Common myeloid progenitor, CD34-positive (primary cell): ENCODE results near the gene ARRB1.

Experiments used
- CTCF ChIA-PET: fragments of 350-600 bp; sonication (Branson Sonifier 250); formaldehyde crosslinking; loops from one replicate; lab custom pipeline; 2021; ENCODE audit warnings: antibody characterized with exemption; lab: Charles Lee
- POLR2A ChIA-PET: fragments of 350-600 bp; sonication (Branson Sonifier 250); formaldehyde crosslinking; loops from one replicate; lab custom pipeline; 2021; ENCODE audit warnings: antibody characterized with exemption; lab: Charles Lee
- DNase-seq, 3 donors: peaks; one replicate each; pipeline versions ENCODE4 v3.0.0 to v3.0.0-alpha.2; 2013
- H3K27ac ChIP-seq, 2 experiments: 1 replicate in 1 of 2; 2 replicates in 1 of 2; pipeline ENCODE4 v1.7.0; 2013; ENCODE audit warnings: inconsistent platforms in 2 of 2, low read length in 2 of 2, mild to moderate bottlenecking in 2 of 2, low read depth in 1 of 2, moderate library complexity in 1 of 2; ENCODE audit not compliant: severe bottlenecking in 2 of 2, insufficient read depth in 1 of 2, poor library complexity in 1 of 2
- H3K27me3 ChIP-seq, 5 experiments: replicated peaks in 2 of 5; 1 replicate in 3 of 5; 2 replicates in 2 of 5; pipeline versions ENCODE4 v1.6.1 to v1.7.0; 2013; ENCODE audit warnings: low read length in 4 of 5, mild to moderate bottlenecking in 2 of 5, moderate library complexity in 2 of 5, inconsistent platforms in 1 of 5; ENCODE audit not compliant: insufficient read depth in 5 of 5, control insufficient read depth in 4 of 5
- H3K36me3 ChIP-seq, 4 experiments: 1 replicate in 2 of 4; 2 replicates in 2 of 4; pipeline versions ENCODE4 v1.6.1 to v1.7.0; 2013; ENCODE audit warnings: low read length in 3 of 4, control low read depth in 1 of 4, mild to moderate bottlenecking in 1 of 4; ENCODE audit not compliant: control insufficient read depth in 4 of 4, insufficient read depth in 4 of 4
- H3K4me1 ChIP-seq, 4 experiments: 1 replicate in 3 of 4; 2 replicates in 1 of 4; pipeline versions ENCODE4 v1.6.1 to v1.7.1; 2013; ENCODE audit warnings: low read length in 3 of 4, mild to moderate bottlenecking in 3 of 4, control low read depth in 1 of 4, inconsistent platforms in 1 of 4, moderate library complexity in 1 of 4; ENCODE audit not compliant: control insufficient read depth in 4 of 4, insufficient read depth in 4 of 4; ENCODE audit errors: control extremely low read depth in 1 of 4
- H3K4me3 ChIP-seq, 7 experiments: 1 replicate in 4 of 7; 2 replicates in 3 of 7; pipeline versions ENCODE4 v1.5.1 to v1.7.0; 2013; ENCODE audit warnings: mild to moderate bottlenecking in 7 of 7, low read length in 6 of 7, moderate library complexity in 6 of 7, inconsistent platforms in 2 of 7, low read depth in 2 of 7, control low read depth in 1 of 7; ENCODE audit not compliant: insufficient read depth in 4 of 7, control insufficient read depth in 1 of 7; ENCODE audit errors: extremely low read depth in 1 of 7
- H3K9me3 ChIP-seq, 5 experiments: 1 replicate in 4 of 5; 2 replicates in 1 of 5; pipeline versions ENCODE4 v1.6.1 to v1.7.1; 2013; ENCODE audit warnings: low read length in 4 of 5, mild to moderate bottlenecking in 2 of 5, inconsistent platforms in 1 of 5, low read depth in 1 of 5, moderate library complexity in 1 of 5; ENCODE audit not compliant: control insufficient read depth in 4 of 5, insufficient read depth in 2 of 5; ENCODE audit errors: control extremely low read depth in 1 of 5
- WGBS: methylation state at CpG from one replicate; pipeline ENCODE4 v1.1.5; 2013; ENCODE audit not compliant: insufficient coverage; 5-methylcytosine and 5-hydroxymethylcytosine counted together

Gene ARRB1

DNA sequence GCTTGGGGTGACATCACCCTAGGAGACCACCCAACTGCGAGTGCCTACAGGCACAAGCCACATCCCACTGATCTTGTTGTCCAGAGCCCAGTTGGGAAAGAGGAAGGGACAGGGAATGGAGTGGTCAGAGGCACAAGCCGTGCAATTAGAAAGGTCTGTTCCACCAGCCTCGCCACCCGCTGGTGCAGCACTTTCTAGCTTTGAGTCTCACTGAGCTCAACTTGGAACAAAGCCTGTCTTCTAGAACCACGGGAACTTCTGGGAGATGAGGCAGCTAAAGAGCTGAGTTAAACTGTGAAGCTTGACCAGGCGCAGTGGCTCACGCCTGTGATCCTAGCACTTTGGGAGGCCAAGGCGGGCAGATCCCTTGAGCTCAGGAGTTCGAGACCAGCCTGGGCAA, 81.6 kb downstream of the ARRB1 start:
- 97% methylated on average over 6 of the region's 9 CpGs for WGBS
- POLR2A ChIA-PET: no interaction called here
- no peak overlapping the region for H3K4me3 ChIP-seq
- CTCF ChIA-PET: interaction anchor here (1.5 to 4.6 kb wide), 8 partner anchors 9 to 128 kb away, joined by 4 to 40 read pairs (median 10); no protein-coding TSS in a partner anchor
- no peaks in the 10 kb centered on the region for H3K27me3 ChIP-seq
- no peak overlapping the region for H3K27ac ChIP-seq
- peaks cover 0 to 35% (median 23%) of the 10 kb centered on the region in 4 experiments for H3K4me1 ChIP-seq
- H3K36me3 ChIP-seq: peaks cover 7 to 87% (median 53%) of the 10 kb centered on the region in 4 experiments
- DNase-seq: no peak
- H3K9me3 ChIP-seq: no peaks in the 10 kb centered on the region

- no peaks in the 10 kb centered on the region for H3K9me3 ChIP-seq
- 100% methylated on average over 2 of the region's 4 CpGs for WGBS
- ChIA-PET POLR2A (no interaction called here), CTCF (interaction anchor here (0.6 to 4.2 kb wide), 5 partner anchors 8 to 72 kb away, joined by 3 to 15 read pairs (median 7); no protein-coding TSS in a partner anchor)
- H3K4me3 ChIP-seq: no peak overlapping the region
- H3K36me3 ChIP-seq: peaks cover 7 to 88% (median 56%) of the 10 kb centered on the region in 4 experiments
- no peaks in the 10 kb centered on the region for H3K27me3 ChIP-seq
- no peak overlapping the region for H3K27ac ChIP-seq
- H3K4me1 ChIP-seq: peaks cover 0 to 32% (median 25%) of the 10 kb centered on the region in 4 experiments
- DNase-seq: no peak
These were observed 82.1 kb downstream of the ARRB1 start for GRCh38 chr11:75269367-75269660.

GRCh38 chr11:75268626-75269366, 82.7 kb downstream of the ARRB1 start:
- no peak overlapping the region for H3K27ac ChIP-seq

DNA sequence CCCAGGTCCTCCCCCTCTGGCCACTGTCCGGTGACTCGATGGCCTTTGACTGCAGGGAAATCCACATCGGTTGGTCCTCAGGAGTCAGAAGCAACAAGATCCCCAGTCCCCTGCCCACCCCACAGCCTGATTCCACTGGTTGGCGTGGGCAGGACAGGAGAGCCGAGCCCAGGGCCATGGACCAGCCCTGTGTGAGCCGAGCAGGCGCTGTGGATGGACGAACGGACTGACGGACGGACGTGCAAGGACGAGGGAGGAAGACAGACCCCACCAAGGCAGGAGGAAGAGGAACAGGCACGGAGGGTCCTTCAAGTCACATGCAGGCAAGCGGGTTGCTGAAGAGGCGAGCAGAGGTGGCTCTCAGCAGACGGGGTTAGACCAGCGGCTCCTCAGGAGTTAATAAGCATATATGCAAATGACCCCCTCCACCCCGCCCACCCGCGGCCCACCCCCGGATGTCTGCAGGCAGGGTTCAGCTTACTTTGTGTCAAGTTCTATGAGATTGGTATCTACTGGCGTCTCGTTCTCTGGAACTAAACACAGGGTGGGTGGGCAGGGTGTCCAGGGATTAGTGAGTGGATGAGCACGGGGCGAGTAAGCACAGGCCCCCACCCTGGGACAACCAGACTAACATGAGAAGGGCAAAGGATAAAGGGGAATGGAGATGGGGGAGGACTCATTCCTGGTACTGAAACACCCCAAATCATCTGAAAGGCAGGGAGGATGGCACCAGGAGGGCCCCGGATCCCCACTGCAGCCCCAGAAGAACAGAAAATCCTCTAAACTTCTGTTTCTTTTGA, 84.1 kb downstream of the ARRB1 start:
- CTCF ChIA-PET: no interaction called here
- peaks cover 7 to 73% (median 45%) of the 10 kb centered on the region in 4 experiments for H3K36me3 ChIP-seq
- WGBS: 95% methylated on average over 16 of the region's 27 CpGs

More at GRCh38 chr11:75268626-75269366, 82.7 kb downstream of the ARRB1 start:
- POLR2A ChIA-PET: no interaction called here
- DNase-seq: no peak
- peaks cover 7 to 87% (median 53%) of the 10 kb centered on the region in 4 experiments for H3K36me3 ChIP-seq
- WGBS: 92% methylated on average over 21 of the region's 25 CpGs
- H3K4me3 ChIP-seq: no peak overlapping the region
- peaks cover 0 to 31% (median 24%) of the 10 kb centered on the region in 4 experiments for H3K4me1 ChIP-seq
- CTCF ChIA-PET: interaction anchor here (0.6 to 2.5 kb wide), 3 partner anchors 11 to 72 kb away, joined by 3 to 7 read pairs (median 5); no protein-coding TSS in a partner anchor
- H3K27me3 ChIP-seq: no peaks in the 10 kb centered on the region
- H3K9me3 ChIP-seq: no peaks in the 10 kb centered on the region

GRCh38 chr11:75265851-75266531, 85.5 kb downstream of the ARRB1 start:
- Histone ChIP-seq H3K4me3 (no peak overlapping the region), H3K27me3 (no peaks in the 10 kb centered on the region), H3K9me3 (no peaks in the 10 kb centered on the region), H3K27ac (no peak overlapping the region), H3K36me3 (peaks cover 7 to 59% (median 40%) of the 10 kb centered on the region in 4 experiments), H3K4me1 (peaks cover 8 to 36% (median 29%) of the 10 kb centered on the region in 4 experiments)
- POLR2A ChIA-PET: no interaction called here
- no peak for DNase-seq
- WGBS: 81% methylated on average over 13 of the region's 17 CpGs
- CTCF ChIA-PET: interaction anchor here (0.6 to 2.0 kb wide), 4 partner anchors 8 to 24 kb away, joined by 3 to 6 read pairs (median 4); no protein-coding TSS in a partner anchor

More for the DNA sequence above, 84.1 kb downstream of the ARRB1 start:
- DNase-seq: no peak
- H3K27ac ChIP-seq: no peak overlapping the region
- no peaks in the 10 kb centered on the region for H3K27me3 ChIP-seq
- H3K9me3 ChIP-seq: no peaks in the 10 kb centered on the region
- H3K4me3 ChIP-seq: no peak overlapping the region
- POLR2A ChIA-PET: interaction anchor here (0.7 kb wide), 1 partner anchor 29 kb away, joined by 5 read pairs; no protein-coding TSS in a partner anchor
- H3K4me1 ChIP-seq: peaks cover 3 to 29% (median 20%) of the 10 kb centered on the region in 4 experiments

DNA sequence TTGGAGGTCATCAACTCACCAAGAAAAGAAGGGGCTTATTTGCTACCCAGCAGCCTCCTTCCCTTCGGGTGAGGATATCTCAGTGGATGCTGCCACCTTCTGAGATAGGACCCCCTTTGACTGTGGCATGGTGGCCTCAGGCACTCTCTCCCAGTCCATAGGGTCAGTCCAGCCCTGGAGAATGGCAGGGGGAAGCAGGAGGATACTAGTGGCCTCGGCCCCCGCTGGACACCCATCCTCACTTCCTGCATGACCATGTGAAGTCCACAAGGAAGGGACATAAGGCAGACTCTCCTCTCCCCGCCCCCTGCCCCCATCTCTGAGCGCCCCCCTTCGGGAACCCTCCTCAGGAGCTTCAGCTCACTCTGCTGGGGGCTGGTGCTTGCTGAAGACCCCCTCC, 86.5 kb downstream of the ARRB1 start:
- DNase-seq: no peak
- Histone ChIP-seq H3K4me3 (no peak overlapping the region), H3K27me3 (no peaks in the 10 kb centered on the region), H3K36me3 (peaks cover 7 to 52% (median 38%) of the 10 kb centered on the region in 4 experiments), H3K4me1 (peaks cover 8 to 43% (median 39%) of the 10 kb centered on the region in 4 experiments), H3K9me3 (no peaks in the 10 kb centered on the region), H3K27ac (no peak overlapping the region)
- CTCF ChIA-PET: interaction anchor here (1.3 to 2.0 kb wide), 4 partner anchors 7 to 23 kb away, joined by 3 to 7 read pairs (median 6); no protein-coding TSS in a partner anchor
- 100% methylated on average over 1 of the region's 6 CpGs for WGBS
- POLR2A ChIA-PET: no interaction called here
